Bronchial epithelial cell (primary cell): ENCODE measurements around the gene RUNX1. TPM values are rescaled to one million over a fixed set of nuclear protein-coding genes. Genes with fewer than 3 reads are reported as not detected.

Experiments
- DNase-seq: peaks from one replicate; pipeline ENCODE4 v3.0.0-alpha.2; 2010; ENCODE audit warnings: low read depth
- FAIRE-seq: peaks from 2 replicates; lab custom pipeline; 2011; peaks lifted over from hg19 to GRCh38; lab: Jason Lieb, UNC
- H3K27me3 ChIP-seq: 2 replicates; pipeline ENCODE4 v1.5.1; 2011; ENCODE audit warnings: low read length; ENCODE audit not compliant: control insufficient read depth, insufficient read depth
- H3K36me3 ChIP-seq: 2 replicates; pipeline ENCODE4 v1.5.1; 2011; ENCODE audit warnings: low read length; ENCODE audit not compliant: control insufficient read depth, insufficient read depth
- H3K4me3 ChIP-seq: 2 replicates; pipeline ENCODE4 v1.5.1; 2011; ENCODE audit warnings: mild to moderate bottlenecking, low read depth, low read length, control low read depth
- total RNA-seq: library from RNA; depleted of rRNA; stranded (reverse); fragments of >200 nt; gene quantifications from 2 replicates; pipeline ENCODE4 v1.2.1, GENCODE V29; 2014
- TF ChIP-seq, protein P1 (sequence below): IDR thresholded peaks from 2 replicates; pipeline ENCODE4 v1.5.1; 2011; ENCODE audit warnings: mild to moderate bottlenecking, moderate library complexity, low read length, control low read depth, inconsistent platforms; ENCODE audit not compliant: insufficient read depth, severe bottlenecking

RUNX1 gene
- total RNA-seq, 1 donor from 2014 or later, result 11.8 TPM

DNA sequence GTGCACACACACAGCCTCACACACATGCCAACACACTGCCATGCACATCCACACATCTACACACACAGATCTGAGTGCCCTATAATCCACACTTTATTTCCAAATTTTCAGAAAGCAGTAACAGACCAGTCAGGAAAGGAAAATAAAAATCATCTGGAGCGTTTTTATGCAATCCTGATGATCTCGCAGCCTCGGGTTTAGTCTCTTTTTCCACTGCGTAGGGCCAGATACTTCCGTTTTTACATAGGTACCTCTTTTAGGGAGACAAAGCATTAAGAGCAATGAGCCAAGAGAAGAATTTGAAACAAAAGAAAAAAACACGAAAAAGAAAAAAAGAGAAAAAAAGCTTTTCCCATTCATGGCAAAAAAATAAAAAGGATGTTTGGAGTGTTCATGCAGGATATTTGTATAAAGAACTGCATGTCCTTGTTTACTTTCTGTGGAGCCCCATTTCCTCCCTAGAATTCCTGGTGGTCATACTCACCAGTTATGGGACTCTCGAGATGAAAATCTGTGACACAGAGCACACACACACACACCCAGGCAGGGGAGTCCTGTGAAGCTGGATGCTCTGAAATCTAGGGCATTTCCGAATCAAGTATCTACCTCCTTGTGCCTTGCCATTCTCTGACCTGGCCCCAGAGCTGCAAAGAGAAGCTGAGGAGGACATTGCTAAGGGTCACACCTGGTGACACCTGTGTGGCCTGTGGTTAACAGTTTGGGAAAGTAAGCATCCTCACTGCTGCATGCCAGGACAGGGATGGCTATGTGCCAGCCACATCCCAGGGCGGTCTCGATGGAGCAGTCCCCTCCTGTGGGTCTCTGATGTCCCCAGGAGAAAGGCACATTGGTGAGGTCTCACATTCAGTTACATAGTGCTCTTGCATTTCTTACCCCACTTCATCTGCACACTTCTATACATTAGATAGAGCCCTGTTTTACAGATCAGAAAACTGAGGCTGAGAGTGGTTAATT lies 83.6 kb downstream of the RUNX1 start:
- Histone ChIP-seq H3K4me3 (no peak overlapping the region), H3K27me3 (no peaks in the 10 kb centered on the region), H3K36me3 (no peaks in the 10 kb centered on the region)
- FAIRE-seq (no peak), DNase-seq (peak; percentile 41)
- TF ChIP-seq, protein P1, sequence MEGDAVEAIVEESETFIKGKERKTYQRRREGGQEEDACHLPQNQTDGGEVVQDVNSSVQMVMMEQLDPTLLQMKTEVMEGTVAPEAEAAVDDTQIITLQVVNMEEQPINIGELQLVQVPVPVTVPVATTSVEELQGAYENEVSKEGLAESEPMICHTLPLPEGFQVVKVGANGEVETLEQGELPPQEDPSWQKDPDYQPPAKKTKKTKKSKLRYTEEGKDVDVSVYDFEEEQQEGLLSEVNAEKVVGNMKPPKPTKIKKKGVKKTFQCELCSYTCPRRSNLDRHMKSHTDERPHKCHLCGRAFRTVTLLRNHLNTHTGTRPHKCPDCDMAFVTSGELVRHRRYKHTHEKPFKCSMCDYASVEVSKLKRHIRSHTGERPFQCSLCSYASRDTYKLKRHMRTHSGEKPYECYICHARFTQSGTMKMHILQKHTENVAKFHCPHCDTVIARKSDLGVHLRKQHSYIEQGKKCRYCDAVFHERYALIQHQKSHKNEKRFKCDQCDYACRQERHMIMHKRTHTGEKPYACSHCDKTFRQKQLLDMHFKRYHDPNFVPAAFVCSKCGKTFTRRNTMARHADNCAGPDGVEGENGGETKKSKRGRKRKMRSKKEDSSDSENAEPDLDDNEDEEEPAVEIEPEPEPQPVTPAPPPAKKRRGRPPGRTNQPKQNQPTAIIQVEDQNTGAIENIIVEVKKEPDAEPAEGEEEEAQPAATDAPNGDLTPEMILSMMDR, result no peak

DNA sequence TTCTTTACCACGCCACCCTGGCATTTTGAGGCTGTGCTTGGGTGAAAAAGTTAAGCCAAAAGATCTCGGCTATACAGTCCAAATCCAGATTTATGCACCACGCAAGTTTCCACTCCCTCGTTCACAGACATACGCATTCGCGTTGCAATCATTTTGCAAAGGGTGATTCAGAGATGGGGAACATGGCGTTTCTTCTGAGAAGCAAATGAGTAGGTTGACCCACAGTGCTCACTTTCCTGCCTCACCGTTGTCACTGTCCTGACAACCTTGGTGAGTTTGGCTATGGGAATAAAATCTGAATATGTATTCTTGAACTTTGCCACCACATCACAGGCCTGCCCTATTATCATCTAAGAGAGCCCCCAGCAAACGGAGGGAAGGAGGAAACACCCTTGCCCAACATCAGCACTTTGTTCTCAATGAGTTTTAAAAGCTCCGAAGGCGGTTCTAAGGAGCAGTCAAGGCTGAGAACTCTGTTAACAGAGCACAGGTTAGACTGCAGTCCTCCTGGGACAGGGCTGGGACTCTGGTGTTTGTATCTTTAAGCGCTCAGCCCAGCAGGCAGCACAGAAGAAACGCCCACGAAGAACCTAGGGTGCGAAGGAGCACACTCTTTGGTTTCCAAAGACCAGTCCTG lies 86.4 kb downstream of the RUNX1 start:
- FAIRE-seq, result no peak
- Histone ChIP-seq H3K27me3 (no peaks in the 10 kb centered on the region), H3K4me3 (no peak overlapping the region), H3K36me3 (no peaks in the 10 kb centered on the region)
- TF ChIP-seq, protein P1, result no peak
- no peak for DNase-seq

DNA sequence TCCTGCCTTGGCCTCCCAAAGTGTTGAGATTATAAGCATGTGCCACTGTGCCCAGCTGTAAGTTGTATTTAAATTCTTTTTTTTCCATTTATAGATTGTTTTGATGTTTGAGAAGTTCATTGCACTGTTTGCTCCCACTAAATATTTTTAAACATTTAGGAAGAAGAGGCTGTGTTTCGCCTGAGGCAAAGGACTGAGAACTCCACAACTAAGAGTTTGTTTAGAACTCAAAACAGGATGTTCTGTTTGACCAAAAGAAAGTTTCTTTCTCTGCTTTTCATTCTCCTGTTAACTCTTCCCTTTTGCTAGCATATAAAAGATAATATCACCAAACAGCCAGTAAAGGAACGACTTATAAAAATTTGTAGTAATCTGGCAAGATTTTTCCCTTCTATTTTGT lies 87.0 kb downstream of the RUNX1 start:
- H3K27me3 ChIP-seq, result no peaks in the 10 kb centered on the region
- DNase-seq, result no peak
- no peak for FAIRE-seq
- TF ChIP-seq, protein P1, result no peak
- no peak overlapping the region for H3K4me3 ChIP-seq
- no peaks in the 10 kb centered on the region for H3K36me3 ChIP-seq

DNA sequence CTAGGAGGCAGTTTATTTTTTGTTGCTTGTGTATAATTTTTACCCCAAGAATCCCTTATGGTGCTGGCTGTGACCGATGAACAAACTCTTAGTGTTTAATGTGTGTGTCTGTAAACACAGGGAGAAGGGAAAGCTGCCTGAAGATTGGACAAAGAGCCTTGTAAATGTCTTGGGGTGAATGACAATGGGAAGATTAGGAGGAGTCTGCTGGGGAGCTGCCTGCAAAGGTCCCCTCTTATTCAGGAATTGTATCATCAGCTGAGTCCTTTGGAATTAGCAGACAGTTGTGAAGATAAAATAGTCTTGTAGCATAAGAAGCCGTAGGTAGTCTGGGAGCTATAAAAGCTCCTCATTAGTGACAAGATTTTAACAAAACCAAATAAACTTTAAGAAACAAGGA lies 88.4 kb downstream of the RUNX1 start:
- Histone ChIP-seq H3K4me3 (no peak overlapping the region), H3K27me3 (no peaks in the 10 kb centered on the region), H3K36me3 (no peaks in the 10 kb centered on the region)
- FAIRE-seq (no peak), DNase-seq (no peak)
- TF ChIP-seq, protein P1, result no peak

DNA sequence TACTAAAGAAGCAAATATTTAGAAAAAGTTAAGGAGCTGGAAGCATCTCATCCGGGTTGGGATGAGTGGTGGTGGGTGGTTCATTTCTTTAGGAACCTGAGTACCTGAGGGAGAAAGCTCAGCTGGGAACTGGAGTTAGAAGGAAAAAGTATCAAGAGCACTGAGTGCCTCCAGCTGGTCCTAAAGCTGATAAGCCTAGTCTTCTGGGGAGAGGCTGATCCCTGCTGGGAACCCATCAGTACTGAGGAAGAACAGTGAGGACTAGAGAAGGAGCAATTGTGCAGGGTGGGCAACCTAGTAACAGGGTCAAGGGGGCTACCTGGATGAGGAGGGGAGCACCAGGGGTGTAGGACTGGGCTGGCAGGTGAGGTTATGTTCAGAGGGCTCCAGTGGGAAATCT lies 89.5 kb downstream of the RUNX1 start:
- DNase-seq (no peak), FAIRE-seq (no peak)
- Histone ChIP-seq H3K4me3 (no peak overlapping the region), H3K27me3 (no peaks in the 10 kb centered on the region), H3K36me3 (no peaks in the 10 kb centered on the region)
- TF ChIP-seq, protein P1, result no peak
